ENCODE data around the gene ARHGEF7.

- TF ChIP-seq CTCF (IDR thresholded peaks at IDR 0.05) (no peak), POLR2AphosphoS5 (IDR thresholded peaks at IDR 0.05) (no peak), POLR2A (IDR thresholded peaks at IDR 0.05) (no peak), EP300 (IDR thresholded peaks at IDR 0.05) (no peak)
These were observed 141.8 kb downstream of the ARHGEF7 start for GRCh38 chr13:111256946-111257345.

Data from stomach (tissue), 4 donors.